Measurements from ENCODE around the gene AGRP.

Gene AGRP

GRCh38 chr16:67463059-67463458 lies 20.3 kb downstream of the AGRP start:
- no peak for DNase-seq (ENCODE audit: low spot score)

- no peak for DNase-seq (ENCODE audit: low spot score)
These were observed 21.1 kb downstream of the AGRP start for GRCh38 chr16:67462279-67462655.

- DNase-seq (ENCODE audit: low spot score), result no peak
These were observed 21.6 kb downstream of the AGRP start for GRCh38 chr16:67461600-67462278.

GRCh38 chr16:67460961-67461360 lies 22.4 kb downstream of the AGRP start:
- DNase-seq (ENCODE audit: low spot score), result no peak

- no peak for DNase-seq (ENCODE audit: low spot score)
These were observed 23.2 kb downstream of the AGRP start for GRCh38 chr16:67460168-67460567.

GRCh38 chr16:67459861-67460150 lies 23.5 kb downstream of the AGRP start:
- no peak for DNase-seq (ENCODE audit: low spot score)

GRCh38 chr16:67459066-67459860 lies 24.1 kb downstream of the AGRP start:
- no peak for DNase-seq (ENCODE audit: low spot score)

- no peak for DNase-seq (ENCODE audit: low spot score)
These were observed 25.2 kb downstream of the AGRP start for GRCh38 chr16:67458121-67458641.

GRCh38 chr16:67457611-67458010 lies 25.7 kb downstream of the AGRP start:
- no peak for DNase-seq (ENCODE audit: low spot score)

- no peak for DNase-seq (ENCODE audit: low spot score)
These were observed 26.8 kb downstream of the AGRP start for GRCh38 chr16:67456391-67457081.

- no peak for DNase-seq (ENCODE audit: low spot score)
These were observed 28.5 kb downstream of the AGRP start for GRCh38 chr16:67454852-67455251.

- no peak for DNase-seq (ENCODE audit: low spot score)
These were observed 29.2 kb downstream of the AGRP start for GRCh38 chr16:67454104-67454503.

GRCh38 chr16:67451704-67452435 lies 31.5 kb downstream of the AGRP start:
- no peak for DNase-seq (ENCODE audit: low spot score)

- no peak for DNase-seq (ENCODE audit: low spot score)
These were observed 32.2 kb downstream of the AGRP start for GRCh38 chr16:67451061-67451703.

- DNase-seq (ENCODE audit: low spot score), result no peak
These were observed 33.6 kb downstream of the AGRP start for GRCh38 chr16:67449739-67450138.

- no peak for DNase-seq (ENCODE audit: low spot score)
These were observed 34.0 kb downstream of the AGRP start for GRCh38 chr16:67449336-67449735.

- DNase-seq (ENCODE audit: low spot score), result no peak
These were observed 34.8 kb downstream of the AGRP start for GRCh38 chr16:67448580-67448979.

- DNase-seq (ENCODE audit: low spot score), result peak; percentile 59
These were observed 35.8 kb downstream of the AGRP start for GRCh38 chr16:67447508-67448076.

- no peak for DNase-seq (ENCODE audit: low spot score)
These were observed 36.3 kb downstream of the AGRP start for GRCh38 chr16:67446968-67447507.

- no peak for DNase-seq (ENCODE audit: low spot score)
These were observed 37.1 kb downstream of the AGRP start for GRCh38 chr16:67445913-67446907.

All from RKO (cell line).